Fibroblast of pulmonary artery (primary cell): ENCODE results near the gene PSMD2.

ENCODE experiments used
- DNase-seq: peaks from one replicate; pipeline ENCODE4 v3.0.0-alpha.2; 2010; ENCODE audit warnings: low read depth
- H3K4me3 ChIP-seq: replicated peaks from 2 replicates; pipeline ENCODE4 v1.5.1; 2011; ENCODE audit warnings: low read depth, mild to moderate bottlenecking, control low read depth, low read length, moderate library complexity
- CTCF ChIP-seq: IDR thresholded peaks from 2 replicates; pipeline ENCODE4 v1.5.1; 2011; ENCODE audit warnings: mild to moderate bottlenecking, control low read depth, low read length, inconsistent platforms; ENCODE audit errors: missing control alignments

PSMD2 gene

GRCh38 chr3:184348057-184348382 lies 49.0 kb downstream of the PSMD2 start:
- no peak overlapping the region for H3K4me3 ChIP-seq
- no peak for TF ChIP-seq CTCF
- no peak for DNase-seq

- DNase-seq: no peak
- TF ChIP-seq CTCF: no peak
- no peak overlapping the region for H3K4me3 ChIP-seq
Measured at GRCh38 chr3:184349563-184350470, 50.8 kb downstream of the PSMD2 start.

GRCh38 chr3:184350618-184351017 lies 51.6 kb downstream of the PSMD2 start:
- no peak for TF ChIP-seq CTCF
- DNase-seq: no peak
- no peak overlapping the region for H3K4me3 ChIP-seq

- TF ChIP-seq CTCF: no peak
- DNase-seq: no peak
Measured at GRCh38 chr3:184351511-184352148, 52.6 kb downstream of the PSMD2 start.

GRCh38 chr3:184352149-184352785 lies 53.2 kb downstream of the PSMD2 start:
- no peak for DNase-seq
- no peak overlapping the region for H3K4me3 ChIP-seq
- no peak for TF ChIP-seq CTCF

More at GRCh38 chr3:184351511-184352148, 52.6 kb downstream of the PSMD2 start:
- no peak overlapping the region for H3K4me3 ChIP-seq

GRCh38 chr3:184352897-184353545 lies 54.0 kb downstream of the PSMD2 start:
- DNase-seq: no peak
- no peak for TF ChIP-seq CTCF
- H3K4me3 ChIP-seq: no peak overlapping the region
